Activated naive CD4-positive, alpha-beta T cell treated with anti-CD3 and anti-CD28 coated beads, Interleukin-2, amount 50 U/mL, for 24 hours (primary cell): ENCODE data around the gene ATG7.
"Not testable (repeated sequence)": the region's sequence is repeated elsewhere in the genome, so short reads cannot be mapped to it uniquely, and the experiment has no call there.

Source experiments
- H3K27ac Mint-ChIP-seq: one replicate; pipeline ENCODE4 v1.8.0; 2021; ENCODE audit warnings: mild to moderate bottlenecking, mixed read lengths
- H3K27me3 Mint-ChIP-seq: one replicate; pipeline ENCODE4 v1.8.0; 2021; ENCODE audit warnings: mixed read lengths
- H3K36me3 Mint-ChIP-seq: one replicate; pipeline ENCODE4 v1.8.0; 2021; ENCODE audit warnings: mixed read lengths
- H3K4me1 Mint-ChIP-seq: one replicate; pipeline ENCODE4 v1.8.0; 2021; ENCODE audit warnings: mixed read lengths
- H3K4me3 Mint-ChIP-seq: one replicate; pipeline ENCODE4 v1.8.0; 2021; ENCODE audit warnings: mild to moderate bottlenecking, mixed read lengths
- H3K9me3 Mint-ChIP-seq: one replicate; pipeline ENCODE4 v1.8.0; 2021; ENCODE audit warnings: mixed read lengths

The ATG7 gene

GRCh38 chr3:11481556-11481955 is 209.4 kb downstream of the ATG7 start:
- Mint-ChIP-seq H3K27ac (no peak overlapping the region), H3K4me3 (no peak overlapping the region), H3K36me3 (peaks cover 10% of the 10 kb centered on the region), H3K4me1 (no peaks in the 10 kb centered on the region), H3K27me3 (no peaks in the 10 kb centered on the region), H3K9me3 (no peaks in the 10 kb centered on the region)

GRCh38 chr3:11482021-11482420 is 209.8 kb downstream of the ATG7 start:
- H3K4me1 Mint-ChIP-seq, result no peaks in the 10 kb centered on the region
- H3K27ac Mint-ChIP-seq, result no peak overlapping the region
- H3K4me3 Mint-ChIP-seq, result no peak overlapping the region
- H3K9me3 Mint-ChIP-seq, result no peaks in the 10 kb centered on the region
- H3K36me3 Mint-ChIP-seq, result peaks cover 10% of the 10 kb centered on the region
- H3K27me3 Mint-ChIP-seq, result no peaks in the 10 kb centered on the region

GRCh38 chr3:11488356-11488755 is 216.2 kb downstream of the ATG7 start:
- not testable (repeated sequence) for H3K4me1 Mint-ChIP-seq, H3K27ac Mint-ChIP-seq, H3K27me3 Mint-ChIP-seq, H3K4me3 Mint-ChIP-seq, H3K9me3 Mint-ChIP-seq
- peaks cover 13% of the 10 kb centered on the region for H3K36me3 Mint-ChIP-seq

GRCh38 chr3:11494131-11494916 is 222.1 kb downstream of the ATG7 start:
- peaks cover 6% of the 10 kb centered on the region for H3K4me1 Mint-ChIP-seq
- H3K27me3 Mint-ChIP-seq, result no peaks in the 10 kb centered on the region
- peaks cover 4% of the 10 kb centered on the region for H3K9me3 Mint-ChIP-seq
- H3K4me3 Mint-ChIP-seq, result no peak overlapping the region
- no peak overlapping the region for H3K27ac Mint-ChIP-seq
- peaks cover 22% of the 10 kb centered on the region for H3K36me3 Mint-ChIP-seq

- H3K36me3 Mint-ChIP-seq, result peaks cover 21% of the 10 kb centered on the region
- H3K27me3 Mint-ChIP-seq, result no peaks in the 10 kb centered on the region
- peaks cover 4% of the 10 kb centered on the region for H3K9me3 Mint-ChIP-seq
- no peak overlapping the region for H3K4me3 Mint-ChIP-seq
- no peak overlapping the region for H3K27ac Mint-ChIP-seq
- peaks cover 6% of the 10 kb centered on the region for H3K4me1 Mint-ChIP-seq
Measured at GRCh38 chr3:11495948-11496557, 223.9 kb downstream of the ATG7 start.

- Mint-ChIP-seq H3K36me3 (peaks cover 19% of the 10 kb centered on the region), H3K4me1 (peaks cover 3% of the 10 kb centered on the region), H3K9me3 (peaks cover 3% of the 10 kb centered on the region), H3K27me3 (no peaks in the 10 kb centered on the region), H3K27ac (no peak overlapping the region), H3K4me3 (no peak overlapping the region)
Measured at GRCh38 chr3:11498177-11498576, 226.0 kb downstream of the ATG7 start.

GRCh38 chr3:11498646-11499045 is 226.4 kb downstream of the ATG7 start:
- Mint-ChIP-seq H3K27me3 (no peaks in the 10 kb centered on the region), H3K4me3 (no peak overlapping the region), H3K4me1 (no peaks in the 10 kb centered on the region), H3K36me3 (peaks cover 17% of the 10 kb centered on the region), H3K27ac (no peak overlapping the region), H3K9me3 (no peaks in the 10 kb centered on the region)

GRCh38 chr3:11499144-11499543 is 226.9 kb downstream of the ATG7 start:
- Mint-ChIP-seq H3K36me3 (peaks cover 13% of the 10 kb centered on the region), H3K27ac (no peak overlapping the region), H3K9me3 (no peaks in the 10 kb centered on the region), H3K4me3 (no peak overlapping the region), H3K27me3 (no peaks in the 10 kb centered on the region), H3K4me1 (no peaks in the 10 kb centered on the region)

GRCh38 chr3:11502413-11502812 is 230.2 kb downstream of the ATG7 start:
- H3K9me3 Mint-ChIP-seq, H3K27ac Mint-ChIP-seq, H3K27me3 Mint-ChIP-seq, H3K4me3 Mint-ChIP-seq, H3K4me1 Mint-ChIP-seq: not testable (repeated sequence)
- peaks cover 12% of the 10 kb centered on the region for H3K36me3 Mint-ChIP-seq

- Mint-ChIP-seq H3K36me3 (peaks cover 9% of the 10 kb centered on the region), H3K27me3 (no peaks in the 10 kb centered on the region), H3K9me3 (no peaks in the 10 kb centered on the region), H3K27ac (no peak overlapping the region), H3K4me3 (no peak overlapping the region), H3K4me1 (peaks cover 3% of the 10 kb centered on the region)
Measured at GRCh38 chr3:11507719-11508118, 235.5 kb downstream of the ATG7 start.

GRCh38 chr3:11508346-11509172 is 236.4 kb downstream of the ATG7 start:
- Mint-ChIP-seq H3K4me1 (peaks cover 3% of the 10 kb centered on the region), H3K9me3 (no peaks in the 10 kb centered on the region), H3K27ac (no peak overlapping the region), H3K36me3 (peaks cover 9% of the 10 kb centered on the region), H3K4me3 (no peak overlapping the region), H3K27me3 (no peaks in the 10 kb centered on the region)

- Mint-ChIP-seq H3K27me3 (no peaks in the 10 kb centered on the region), H3K4me1 (peaks cover 3% of the 10 kb centered on the region), H3K36me3 (peaks cover 9% of the 10 kb centered on the region), H3K4me3 (no peak overlapping the region), H3K27ac (no peak overlapping the region), H3K9me3 (no peaks in the 10 kb centered on the region)
Measured at GRCh38 chr3:11509173-11510000, 237.2 kb downstream of the ATG7 start.

GRCh38 chr3:11510001-11510340 is 237.8 kb downstream of the ATG7 start:
- H3K27me3 Mint-ChIP-seq, result no peaks in the 10 kb centered on the region
- no peaks in the 10 kb centered on the region for H3K9me3 Mint-ChIP-seq
- H3K27ac Mint-ChIP-seq, result peak overlapping the region; percentile 46

GRCh38 chr3:11510356-11510755 is 238.2 kb downstream of the ATG7 start:
- Mint-ChIP-seq H3K9me3 (no peaks in the 10 kb centered on the region), H3K27me3 (no peaks in the 10 kb centered on the region), H3K36me3 (peaks cover 9% of the 10 kb centered on the region), H3K27ac (no peak overlapping the region), H3K4me1 (peaks cover 3% of the 10 kb centered on the region), H3K4me3 (no peak overlapping the region)

More at GRCh38 chr3:11510001-11510340, 237.8 kb downstream of the ATG7 start:
- Mint-ChIP-seq H3K36me3 (peaks cover 9% of the 10 kb centered on the region), H3K4me3 (no peak overlapping the region), H3K4me1 (peaks cover 3% of the 10 kb centered on the region)

GRCh38 chr3:11511606-11512005 is 239.4 kb downstream of the ATG7 start:
- not testable (repeated sequence) for H3K27ac Mint-ChIP-seq, H3K9me3 Mint-ChIP-seq, H3K4me3 Mint-ChIP-seq, H3K27me3 Mint-ChIP-seq, H3K4me1 Mint-ChIP-seq
- peaks cover 11% of the 10 kb centered on the region for H3K36me3 Mint-ChIP-seq
